K562 (cell line): ENCODE measurements around the gene TMEM135.

Experiments
- KAT2B ChIP-seq: IDR thresholded peaks from one replicate; pipeline ENCODE4 v1.6.1; 2012; ENCODE audit warnings: low read depth, mild to moderate bottlenecking, control low read depth, inconsistent platforms, low read length, moderate library complexity
- TF ChIP-seq, protein P1 (sequence below): sonication (generic); formaldehyde crosslinking; IDR thresholded peaks from 2 replicates; pipeline ENCODE4 v1.8.1; 2023; ENCODE audit warnings: mild to moderate bottlenecking, missing genetic modification reagents
- TF ChIP-seq, protein P2 (sequence below), 3 experiments: IDR thresholded peaks in 2 of 3; conservative IDR thresholded peaks in 1 of 3; 2 replicates each; pipeline ENCODE4 v1.5.1; 2011 to 2012; ENCODE audit warnings: low read length in 3 of 3, mild to moderate bottlenecking in 3 of 3, control low read depth in 2 of 3, improper control_type of control experiment in 1 of 3, inconsistent platforms in 1 of 3, low read depth in 1 of 3, mixed read lengths in 1 of 3, moderate library complexity in 1 of 3; ENCODE audit not compliant: insufficient read depth in 2 of 3

DNA sequence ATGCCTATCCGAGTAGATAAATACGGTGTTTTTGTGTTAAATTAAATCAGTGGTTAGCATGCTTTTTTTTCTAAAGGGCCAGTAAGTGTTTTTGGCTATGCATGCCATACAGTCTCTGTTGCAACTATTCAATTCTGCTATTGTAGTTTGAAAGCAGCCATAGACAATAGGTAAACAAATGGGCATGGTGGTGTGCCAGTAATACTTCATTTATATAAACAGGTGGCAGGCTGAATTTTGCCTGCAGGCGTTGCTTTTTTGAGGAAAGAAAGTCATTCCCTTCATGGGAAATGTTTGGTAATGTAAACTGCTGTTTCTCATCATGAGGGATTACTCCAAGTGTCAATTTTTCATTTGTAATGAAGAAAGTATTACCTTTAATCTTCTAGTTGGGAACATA lies 106.5 kb downstream of the TMEM135 start:
- TF ChIP-seq, protein P1, sequence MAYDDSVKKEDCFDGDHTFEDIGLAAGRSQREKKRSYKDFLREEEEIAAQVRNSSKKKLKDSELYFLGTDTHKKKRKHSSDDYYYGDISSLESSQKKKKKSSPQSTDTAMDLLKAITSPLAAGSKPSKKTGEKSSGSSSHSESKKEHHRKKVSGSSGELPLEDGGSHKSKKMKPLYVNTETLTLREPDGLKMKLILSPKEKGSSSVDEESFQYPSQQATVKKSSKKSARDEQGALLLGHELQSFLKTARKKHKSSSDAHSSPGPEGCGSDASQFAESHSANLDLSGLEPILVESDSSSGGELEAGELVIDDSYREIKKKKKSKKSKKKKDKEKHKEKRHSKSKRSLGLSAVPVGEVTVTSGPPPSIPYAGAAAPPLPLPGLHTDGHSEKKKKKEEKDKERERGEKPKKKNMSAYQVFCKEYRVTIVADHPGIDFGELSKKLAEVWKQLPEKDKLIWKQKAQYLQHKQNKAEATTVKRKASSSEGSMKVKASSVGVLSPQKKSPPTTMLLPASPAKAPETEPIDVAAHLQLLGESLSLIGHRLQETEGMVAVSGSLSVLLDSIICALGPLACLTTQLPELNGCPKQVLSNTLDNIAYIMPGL (CRISPR knock-in tag), result no peak
- TF ChIP-seq, protein P2, sequence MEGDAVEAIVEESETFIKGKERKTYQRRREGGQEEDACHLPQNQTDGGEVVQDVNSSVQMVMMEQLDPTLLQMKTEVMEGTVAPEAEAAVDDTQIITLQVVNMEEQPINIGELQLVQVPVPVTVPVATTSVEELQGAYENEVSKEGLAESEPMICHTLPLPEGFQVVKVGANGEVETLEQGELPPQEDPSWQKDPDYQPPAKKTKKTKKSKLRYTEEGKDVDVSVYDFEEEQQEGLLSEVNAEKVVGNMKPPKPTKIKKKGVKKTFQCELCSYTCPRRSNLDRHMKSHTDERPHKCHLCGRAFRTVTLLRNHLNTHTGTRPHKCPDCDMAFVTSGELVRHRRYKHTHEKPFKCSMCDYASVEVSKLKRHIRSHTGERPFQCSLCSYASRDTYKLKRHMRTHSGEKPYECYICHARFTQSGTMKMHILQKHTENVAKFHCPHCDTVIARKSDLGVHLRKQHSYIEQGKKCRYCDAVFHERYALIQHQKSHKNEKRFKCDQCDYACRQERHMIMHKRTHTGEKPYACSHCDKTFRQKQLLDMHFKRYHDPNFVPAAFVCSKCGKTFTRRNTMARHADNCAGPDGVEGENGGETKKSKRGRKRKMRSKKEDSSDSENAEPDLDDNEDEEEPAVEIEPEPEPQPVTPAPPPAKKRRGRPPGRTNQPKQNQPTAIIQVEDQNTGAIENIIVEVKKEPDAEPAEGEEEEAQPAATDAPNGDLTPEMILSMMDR (IDR thresholded peaks at IDR 0.05 in 2 of 3, conservative IDR thresholded peaks at IDR 0.05 in 1 of 3; ENCODE audit: insufficient read depth in 2 of 3, low read depth in 1 of 3, low read length in 3 of 3), result no peak
- no peak for TF ChIP-seq KAT2B
